ENCODE results near the gene ARAP1. TPM values are rescaled to one million over a fixed set of nuclear protein-coding genes. Genes with fewer than 3 reads are reported as not detected.

The ARAP1 gene
- total RNA-seq, 1 donor from 2014 or later: 60.2 TPM

DNA sequence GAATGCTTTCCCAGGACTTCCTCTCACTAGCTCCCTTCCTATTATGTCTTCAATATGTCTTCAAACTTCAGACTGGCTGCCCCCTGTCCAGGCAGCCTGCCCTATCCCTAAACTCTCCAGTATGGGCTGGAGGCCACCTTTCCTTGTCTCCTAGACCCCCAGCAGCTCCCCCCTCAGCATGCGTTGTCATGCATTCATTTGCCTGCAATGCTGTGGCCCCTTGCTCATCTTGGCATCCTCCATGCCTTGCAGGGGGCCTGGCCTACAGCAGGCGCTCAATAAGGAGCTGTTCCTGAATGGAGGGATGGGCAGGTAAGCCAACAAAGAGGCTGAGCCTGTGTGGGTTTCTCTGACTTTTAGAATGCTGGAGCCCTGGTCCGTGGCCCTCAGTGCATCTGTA, 16.4 kb upstream of the ARAP1 start:
- no peak for DNase-seq (ENCODE audit: low read depth)
- no peak overlapping the region for H3K4me3 ChIP-seq (ENCODE audit: low read depth, low read length)
- TF ChIP-seq, protein P1, sequence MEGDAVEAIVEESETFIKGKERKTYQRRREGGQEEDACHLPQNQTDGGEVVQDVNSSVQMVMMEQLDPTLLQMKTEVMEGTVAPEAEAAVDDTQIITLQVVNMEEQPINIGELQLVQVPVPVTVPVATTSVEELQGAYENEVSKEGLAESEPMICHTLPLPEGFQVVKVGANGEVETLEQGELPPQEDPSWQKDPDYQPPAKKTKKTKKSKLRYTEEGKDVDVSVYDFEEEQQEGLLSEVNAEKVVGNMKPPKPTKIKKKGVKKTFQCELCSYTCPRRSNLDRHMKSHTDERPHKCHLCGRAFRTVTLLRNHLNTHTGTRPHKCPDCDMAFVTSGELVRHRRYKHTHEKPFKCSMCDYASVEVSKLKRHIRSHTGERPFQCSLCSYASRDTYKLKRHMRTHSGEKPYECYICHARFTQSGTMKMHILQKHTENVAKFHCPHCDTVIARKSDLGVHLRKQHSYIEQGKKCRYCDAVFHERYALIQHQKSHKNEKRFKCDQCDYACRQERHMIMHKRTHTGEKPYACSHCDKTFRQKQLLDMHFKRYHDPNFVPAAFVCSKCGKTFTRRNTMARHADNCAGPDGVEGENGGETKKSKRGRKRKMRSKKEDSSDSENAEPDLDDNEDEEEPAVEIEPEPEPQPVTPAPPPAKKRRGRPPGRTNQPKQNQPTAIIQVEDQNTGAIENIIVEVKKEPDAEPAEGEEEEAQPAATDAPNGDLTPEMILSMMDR (conservative IDR thresholded peaks at IDR 0.05; ENCODE audit: low read depth, low read length): no peak

DNA sequence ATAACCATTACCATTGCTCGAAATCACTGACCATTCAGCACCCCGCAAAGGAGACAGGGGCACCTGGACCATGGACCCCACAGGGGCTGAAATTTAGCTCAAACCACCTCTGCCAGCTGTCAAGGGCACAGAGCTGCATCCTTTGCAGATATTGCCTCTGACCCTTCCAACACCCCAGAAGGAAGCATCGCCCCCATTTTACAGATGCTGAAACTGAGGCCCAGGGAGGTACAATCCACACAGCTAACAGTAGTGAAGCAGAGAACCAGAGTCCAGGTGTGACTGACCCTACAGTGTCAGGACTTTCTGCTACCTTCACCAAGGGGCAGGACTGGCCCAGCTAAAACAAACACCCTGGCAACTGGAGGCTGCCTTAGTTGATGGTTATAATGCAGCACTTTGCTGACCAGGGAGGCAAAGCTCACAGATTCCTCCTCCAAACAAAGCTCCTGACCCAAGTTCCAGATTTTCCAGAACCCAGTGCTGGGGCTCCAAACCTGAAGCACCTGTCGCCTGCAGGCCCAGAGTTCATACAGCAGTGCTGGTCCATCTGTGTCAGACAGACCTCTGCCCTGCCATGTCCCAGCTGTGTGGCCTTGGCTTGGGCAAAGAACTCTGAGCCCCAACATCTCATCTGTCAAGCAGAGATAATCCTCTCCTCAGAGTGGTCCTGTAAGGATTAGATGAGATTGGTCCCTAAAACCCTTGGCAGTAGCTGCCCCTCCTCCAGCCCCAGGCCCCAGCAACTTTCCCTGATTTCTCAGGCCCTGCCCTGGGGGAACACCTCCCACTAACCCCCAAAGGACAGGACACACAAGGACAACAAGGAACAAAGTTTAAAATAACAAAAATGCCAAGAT, 15.2 kb upstream of the ARAP1 start:
- no peak for DNase-seq (ENCODE audit: low read depth)
- TF ChIP-seq, protein P1 (conservative IDR thresholded peaks at IDR 0.05; ENCODE audit: low read depth, low read length): no peak
- no peak overlapping the region for H3K4me3 ChIP-seq (ENCODE audit: low read depth, low read length)

- H3K4me3 ChIP-seq (ENCODE audit: low read depth, low read length): no peak overlapping the region
- TF ChIP-seq, protein P1 (conservative IDR thresholded peaks at IDR 0.05; ENCODE audit: low read depth, low read length): no peak
- no peak for DNase-seq (ENCODE audit: low read depth)
Measured at GRCh38 chr11:72766152-72766902, 14.1 kb upstream of the ARAP1 start.

DNA sequence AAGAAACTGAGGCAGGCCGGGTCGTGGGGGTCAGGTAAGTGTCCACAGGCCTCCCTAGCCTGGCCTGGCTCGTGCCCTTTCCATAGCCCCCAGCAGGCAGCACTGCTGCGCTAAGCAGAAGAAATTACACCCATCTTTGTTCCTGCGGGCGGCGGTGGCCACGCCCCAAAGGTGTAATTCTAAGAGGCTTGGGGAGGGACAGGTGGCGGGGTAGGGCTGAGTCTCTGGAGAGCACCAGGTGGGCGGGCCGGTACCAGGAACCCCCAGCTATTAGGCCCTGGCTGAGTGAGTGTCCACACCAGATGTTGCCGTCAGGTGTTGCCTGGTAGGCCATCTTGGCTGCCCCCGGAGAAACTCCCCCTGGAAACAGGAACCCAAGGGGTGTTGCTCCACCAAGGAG, 12.3 kb upstream of the ARAP1 start:
- DNase-seq (ENCODE audit: low read depth): no peak
- H3K4me3 ChIP-seq (ENCODE audit: low read depth, low read length): no peak overlapping the region
- TF ChIP-seq, protein P1 (conservative IDR thresholded peaks at IDR 0.05; ENCODE audit: low read depth, low read length): no peak

- TF ChIP-seq, protein P1 (conservative IDR thresholded peaks at IDR 0.05; ENCODE audit: low read depth, low read length): no peak
- no peak overlapping the region for H3K4me3 ChIP-seq (ENCODE audit: low read depth, low read length)
- no peak for DNase-seq (ENCODE audit: low read depth)
Measured at GRCh38 chr11:72763823-72764222, 11.6 kb upstream of the ARAP1 start.

DNA sequence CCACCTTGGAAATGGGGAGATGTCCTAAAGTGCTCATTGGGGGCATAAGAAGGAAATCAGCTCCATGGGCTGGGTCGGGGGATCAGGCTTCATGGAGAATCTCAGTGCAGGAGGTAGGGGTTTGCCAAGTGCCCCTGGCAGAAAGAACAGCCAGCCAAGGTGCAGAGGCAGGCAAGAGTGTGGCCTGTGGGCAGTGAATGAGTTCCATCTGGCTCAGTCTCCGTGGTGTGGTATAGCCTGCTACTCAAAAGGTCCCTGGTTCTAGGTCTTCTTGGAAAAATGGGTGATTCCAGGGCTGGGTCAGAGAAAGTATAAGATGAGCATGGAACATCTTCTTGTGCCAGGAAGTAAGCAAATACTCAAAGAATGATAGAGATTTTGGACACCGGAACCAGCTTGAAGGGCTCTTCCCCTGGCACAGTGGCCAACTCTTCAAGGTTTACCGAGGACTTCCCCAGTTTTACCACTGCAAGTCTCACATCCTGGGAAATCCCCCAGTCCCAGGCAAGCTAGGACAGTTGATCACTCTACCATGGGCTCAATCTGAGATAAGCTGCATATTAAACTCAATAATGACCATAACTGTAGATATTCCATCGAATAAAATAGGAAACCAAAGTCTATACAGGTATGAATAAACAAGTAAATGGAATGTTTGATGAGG, 10.6 kb upstream of the ARAP1 start:
- H3K4me3 ChIP-seq (ENCODE audit: low read depth, low read length): no peak overlapping the region
- TF ChIP-seq, protein P1 (conservative IDR thresholded peaks at IDR 0.05; ENCODE audit: low read depth, low read length): no peak
- no peak for DNase-seq (ENCODE audit: low read depth)
